Activated CD4-positive, alpha-beta T cell treated with anti-CD3 and anti-CD28 coated beads, Interleukin-2, amount 10 ng/mL, durations not matched to agents 24 days and 14 days (primary cell): Measurements from ENCODE around the gene C10orf71. TPM values are rescaled to one million over a fixed set of nuclear protein-coding genes. Genes with fewer than 3 reads are reported as not detected.

Experiments used
- DNase-seq: peaks from one replicate; pipeline ENCODE4 v3.0.0; 2022
- H3K27ac Mint-ChIP-seq: one replicate; pipeline ENCODE4 v1.8.0; 2022; ENCODE audit warnings: mild to moderate bottlenecking, mixed read lengths
- H3K27me3 Mint-ChIP-seq: one replicate; pipeline ENCODE4 v1.8.0; 2022; ENCODE audit warnings: mixed read lengths
- H3K36me3 Mint-ChIP-seq: one replicate; pipeline ENCODE4 v1.8.0; 2022; ENCODE audit warnings: low read depth, mild to moderate bottlenecking, mixed read lengths
- H3K4me1 Mint-ChIP-seq: one replicate; pipeline ENCODE4 v1.8.0; 2021; ENCODE audit warnings: mixed read lengths
- H3K4me3 Mint-ChIP-seq: one replicate; pipeline ENCODE4 v1.8.0; 2022; ENCODE audit warnings: mild to moderate bottlenecking, moderate library complexity, mixed read lengths
- H3K9me3 Mint-ChIP-seq: one replicate; pipeline ENCODE4 v1.8.0; 2021; ENCODE audit warnings: mixed read lengths
- intact Hi-C: fragments of 100-400 bp; cut with micrococcal nuclease; formaldehyde crosslinking; loops from one replicate; pipeline ENCODE4 v1.15.1; 2023
- total RNA-seq: library from RNA; stranded (reverse); gene quantifications from 2 replicates; pipeline ENCODE4 v1.2.3, GENCODE V29; 2022

C10orf71 gene
- total RNA-seq, 1 donor from 2014 or later = not detected

DNA sequence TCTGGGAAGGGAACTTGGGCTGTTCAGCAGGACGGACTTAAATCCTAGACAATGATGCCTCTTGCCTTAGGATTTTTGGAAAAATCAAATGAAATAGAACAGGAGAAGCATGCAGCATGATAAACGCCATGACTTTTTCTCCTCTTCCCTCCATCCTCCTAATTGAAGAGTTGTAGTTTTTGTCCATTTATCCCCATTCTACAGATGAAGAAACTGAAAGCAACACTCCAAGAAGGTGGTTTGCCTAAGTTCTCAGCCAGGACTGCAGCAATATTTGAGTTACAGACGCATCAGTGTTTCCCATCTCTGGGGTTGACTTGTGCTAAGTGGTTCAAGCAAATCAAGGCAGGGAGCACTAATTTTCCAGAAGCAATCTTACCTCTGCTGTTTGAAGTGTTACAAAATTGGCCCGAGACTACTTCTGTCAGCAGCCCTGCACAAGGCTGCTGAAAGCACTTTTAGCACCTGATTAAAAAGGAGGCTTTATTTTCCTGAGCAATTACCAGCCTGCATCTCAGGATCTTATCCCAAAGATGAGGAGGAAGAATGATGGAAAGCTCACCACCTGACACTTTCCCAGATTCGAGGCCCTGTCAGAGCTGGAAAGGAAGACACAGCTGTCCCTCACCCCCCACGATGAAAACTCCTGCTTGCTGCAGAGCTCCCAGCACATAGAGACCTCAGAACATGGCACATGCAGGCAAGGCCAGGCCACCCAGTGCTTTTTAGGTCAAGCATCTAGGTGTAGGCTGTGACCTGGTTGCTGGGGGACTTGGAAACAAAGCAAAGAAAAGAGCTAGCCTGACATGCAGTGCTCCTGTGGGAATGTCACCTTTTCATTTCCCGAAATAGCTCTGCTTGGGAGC is 19.7 kb upstream of the C10orf71 start:
- H3K9me3 Mint-ChIP-seq = no peaks in the 10 kb centered on the region
- H3K27me3 Mint-ChIP-seq = no peaks in the 10 kb centered on the region
- H3K36me3 Mint-ChIP-seq = no peaks in the 10 kb centered on the region
- no peak overlapping the region for H3K4me3 Mint-ChIP-seq
- H3K27ac Mint-ChIP-seq = no peak overlapping the region
- no peaks in the 10 kb centered on the region for H3K4me1 Mint-ChIP-seq
- intact Hi-C loops = no loop called here
- DNase-seq = no peak

DNA sequence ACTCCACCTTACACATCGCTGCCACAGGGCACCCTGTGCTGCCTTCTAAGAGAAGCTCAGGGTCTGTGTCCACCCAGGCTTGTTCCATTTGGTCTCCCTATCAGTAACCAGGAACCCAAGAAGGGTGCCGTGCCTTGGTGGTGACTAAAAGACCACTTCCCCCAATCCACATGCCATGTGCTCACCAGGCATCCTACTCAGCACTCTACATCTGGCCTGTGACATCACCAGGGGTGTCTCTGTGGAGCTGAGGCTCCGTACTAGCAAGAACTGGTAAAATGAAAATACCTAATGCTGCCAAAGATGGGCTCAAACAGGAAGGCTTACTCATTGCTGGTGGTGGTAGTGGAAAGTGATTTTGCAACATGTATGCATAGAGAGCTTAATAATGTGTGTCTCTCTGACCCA is 19.0 kb upstream of the C10orf71 start:
- intact Hi-C loops = no loop called here
- Mint-ChIP-seq H3K4me3 (no peak overlapping the region), H3K4me1 (no peaks in the 10 kb centered on the region), H3K27me3 (no peaks in the 10 kb centered on the region), H3K9me3 (no peaks in the 10 kb centered on the region), H3K36me3 (no peaks in the 10 kb centered on the region), H3K27ac (no peak overlapping the region)
- DNase-seq = no peak

DNA sequence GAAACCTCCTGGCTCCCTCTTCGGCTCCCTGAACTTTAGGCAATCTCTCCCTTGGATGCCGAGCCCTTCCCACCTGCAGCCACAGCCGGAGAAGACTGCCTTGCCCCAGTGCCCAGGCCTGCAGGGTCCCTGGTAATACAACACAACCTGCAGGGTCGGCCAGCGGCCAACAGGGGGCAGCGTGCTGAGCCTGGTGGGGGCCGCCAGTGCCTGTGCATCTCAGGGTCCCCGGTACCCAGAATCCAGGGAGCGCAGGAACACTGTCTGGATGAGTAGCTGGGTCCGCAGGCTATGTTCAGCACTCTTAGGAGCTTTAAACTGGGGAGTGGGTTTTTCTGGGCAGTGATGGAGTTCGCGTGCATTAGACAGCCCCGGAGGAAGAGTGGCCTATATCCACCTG is 17.5 kb upstream of the C10orf71 start:
- no peak for DNase-seq

GRCh38 chr10:49282306-49282705 is 16.7 kb upstream of the C10orf71 start:
- Mint-ChIP-seq H3K4me1 (peaks cover 4% of the 10 kb centered on the region), H3K9me3 (no peaks in the 10 kb centered on the region), H3K4me3 (no peak overlapping the region), H3K36me3 (no peaks in the 10 kb centered on the region), H3K27ac (no peak overlapping the region), H3K27me3 (no peaks in the 10 kb centered on the region)
- no peak for DNase-seq
- intact Hi-C loops = no loop called here

More for the DNA sequence above, 17.5 kb upstream of the C10orf71 start:
- no peak overlapping the region for H3K4me3 Mint-ChIP-seq
- no peaks in the 10 kb centered on the region for H3K36me3 Mint-ChIP-seq
- H3K4me1 Mint-ChIP-seq = peaks cover 4% of the 10 kb centered on the region
- no peaks in the 10 kb centered on the region for H3K27me3 Mint-ChIP-seq
- H3K27ac Mint-ChIP-seq = no peak overlapping the region
- H3K9me3 Mint-ChIP-seq = no peaks in the 10 kb centered on the region
- intact Hi-C loops = no loop called here

DNA sequence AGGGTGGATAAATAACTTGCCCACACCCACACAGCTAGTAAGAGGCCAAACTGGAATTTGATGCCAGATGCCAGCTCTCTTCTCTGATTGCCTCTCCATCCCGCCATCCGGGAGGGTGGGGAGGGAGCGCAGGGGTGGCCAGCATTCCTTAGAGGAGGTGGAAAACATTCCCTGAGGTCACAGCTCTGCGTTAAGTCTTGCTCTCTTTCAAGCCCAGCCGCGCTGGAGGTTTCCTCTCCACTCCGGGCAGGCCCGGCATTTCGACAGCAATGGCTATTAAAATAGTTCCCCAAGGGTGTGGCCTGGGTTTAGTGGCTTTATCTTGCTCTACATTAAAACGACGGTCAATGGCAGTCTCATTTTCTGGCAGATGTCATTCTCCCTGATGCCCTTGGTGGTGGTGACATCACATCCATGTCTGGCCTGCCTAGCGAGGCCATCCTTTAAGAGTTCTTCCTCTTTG is 16.1 kb upstream of the C10orf71 start:
- no peaks in the 10 kb centered on the region for H3K36me3 Mint-ChIP-seq
- no peaks in the 10 kb centered on the region for H3K9me3 Mint-ChIP-seq
- H3K27ac Mint-ChIP-seq = no peak overlapping the region
- no peak for DNase-seq
- no peak overlapping the region for H3K4me3 Mint-ChIP-seq
- H3K27me3 Mint-ChIP-seq = no peaks in the 10 kb centered on the region
- intact Hi-C loops = no loop called here
- H3K4me1 Mint-ChIP-seq = peaks cover 4% of the 10 kb centered on the region

DNA sequence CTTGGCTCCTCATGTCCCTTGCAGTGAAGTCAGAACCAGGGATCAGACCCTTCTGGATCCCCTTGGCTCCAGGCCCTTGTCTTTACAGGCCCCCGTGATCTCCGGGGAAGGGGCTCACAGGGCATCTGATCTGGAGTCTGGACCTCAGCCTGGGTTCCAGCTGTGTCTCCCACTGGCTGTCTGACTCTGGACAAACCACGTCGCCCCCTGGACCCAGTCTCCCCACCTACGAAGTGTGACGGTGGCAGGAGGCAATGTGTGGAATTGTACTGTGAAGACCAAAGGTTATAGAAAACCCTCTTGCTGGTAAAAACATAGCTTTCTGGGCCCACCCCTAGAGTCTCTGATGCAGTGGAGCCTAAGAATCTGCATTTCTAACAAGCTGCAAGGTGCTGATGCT is 15.5 kb upstream of the C10orf71 start:
- intact Hi-C loops = no loop called here
- Mint-ChIP-seq H3K27ac (no peak overlapping the region), H3K4me1 (peaks cover 4% of the 10 kb centered on the region), H3K4me3 (no peak overlapping the region), H3K27me3 (no peaks in the 10 kb centered on the region), H3K36me3 (no peaks in the 10 kb centered on the region), H3K9me3 (no peaks in the 10 kb centered on the region)
- no peak for DNase-seq

GRCh38 chr10:49284356-49284755 is 14.6 kb upstream of the C10orf71 start:
- no peak overlapping the region for H3K27ac Mint-ChIP-seq
- H3K4me3 Mint-ChIP-seq = no peak overlapping the region
- no peak for DNase-seq
- no peaks in the 10 kb centered on the region for H3K27me3 Mint-ChIP-seq
- intact Hi-C loops = no loop called here
- H3K9me3 Mint-ChIP-seq = no peaks in the 10 kb centered on the region
- H3K36me3 Mint-ChIP-seq = no peaks in the 10 kb centered on the region
- H3K4me1 Mint-ChIP-seq = peaks cover 4% of the 10 kb centered on the region

DNA sequence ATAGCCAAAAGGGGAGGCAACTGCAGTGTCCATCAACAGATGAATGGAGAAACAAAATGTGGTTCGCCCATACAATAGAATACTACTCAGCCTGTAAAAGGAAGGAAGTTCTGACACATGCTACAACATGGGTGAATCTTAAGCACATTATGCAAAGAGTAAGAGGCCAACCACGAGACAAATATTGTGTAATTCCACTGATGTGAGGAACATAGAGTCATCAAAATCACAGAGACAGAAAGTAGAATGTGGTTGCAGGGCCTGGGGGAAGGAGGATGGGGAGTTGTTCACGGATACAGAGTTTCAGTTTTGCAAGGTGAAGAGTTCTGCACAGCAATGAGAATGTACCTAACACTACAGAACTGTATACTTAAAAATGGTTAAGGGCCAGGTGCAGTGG is 13.7 kb upstream of the C10orf71 start:
- intact Hi-C loops = no loop called here
- Mint-ChIP-seq H3K4me1 (peaks cover 4% of the 10 kb centered on the region), H3K9me3 (no peaks in the 10 kb centered on the region), H3K27ac (no peak overlapping the region), H3K4me3 (no peak overlapping the region), H3K36me3 (no peaks in the 10 kb centered on the region), H3K27me3 (no peaks in the 10 kb centered on the region)
- DNase-seq = no peak

GRCh38 chr10:49286686-49287085 is 12.3 kb upstream of the C10orf71 start:
- Mint-ChIP-seq H3K27me3 (peaks cover under 1% of the 10 kb centered on the region), H3K4me1 (peaks cover 4% of the 10 kb centered on the region), H3K4me3 (no peak overlapping the region), H3K9me3 (no peaks in the 10 kb centered on the region), H3K27ac (no peak overlapping the region), H3K36me3 (no peaks in the 10 kb centered on the region)
- no peak for DNase-seq
- intact Hi-C loops = no loop called here

- Mint-ChIP-seq H3K4me3 (no peak overlapping the region), H3K9me3 (no peaks in the 10 kb centered on the region), H3K36me3 (no peaks in the 10 kb centered on the region), H3K27ac (no peak overlapping the region), H3K4me1 (peaks cover 4% of the 10 kb centered on the region), H3K27me3 (peaks cover 4% of the 10 kb centered on the region)
- no peak for DNase-seq
- intact Hi-C loops = no loop called here
These were observed 11.2 kb upstream of the C10orf71 start for GRCh38 chr10:49287689-49288340.

- peaks cover 4% of the 10 kb centered on the region for H3K27me3 Mint-ChIP-seq
- intact Hi-C loops = no loop called here
- H3K4me1 Mint-ChIP-seq = peaks cover 4% of the 10 kb centered on the region
- H3K27ac Mint-ChIP-seq = no peak overlapping the region
- H3K4me3 Mint-ChIP-seq = no peak overlapping the region
- no peak for DNase-seq
- H3K9me3 Mint-ChIP-seq = no peaks in the 10 kb centered on the region
- H3K36me3 Mint-ChIP-seq = no peaks in the 10 kb centered on the region
These were observed 10.5 kb upstream of the C10orf71 start for GRCh38 chr10:49288341-49289065.

DNA sequence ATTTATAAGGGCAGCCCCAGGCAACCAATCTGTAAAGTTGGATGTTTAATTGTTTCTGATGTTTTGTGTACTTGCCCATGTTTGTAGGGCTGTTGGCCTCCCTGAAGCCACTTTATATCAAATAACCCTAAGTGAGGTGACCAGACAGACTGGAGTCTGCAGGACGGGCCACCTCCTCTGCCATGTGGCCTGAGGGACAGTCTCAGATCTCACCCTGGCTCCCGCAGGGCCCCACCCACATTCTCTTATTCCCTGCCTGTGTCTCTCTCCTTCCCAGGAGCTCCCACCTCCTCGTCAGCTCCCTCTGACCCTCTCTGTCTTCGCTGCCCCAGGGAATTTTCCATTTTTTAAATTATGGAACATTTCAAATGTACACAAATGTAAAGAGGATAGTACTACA is 9.5 kb upstream of the C10orf71 start:
- H3K27me3 Mint-ChIP-seq = peaks cover 4% of the 10 kb centered on the region
- H3K4me1 Mint-ChIP-seq = peaks cover 4% of the 10 kb centered on the region
- no peak overlapping the region for H3K4me3 Mint-ChIP-seq
- H3K36me3 Mint-ChIP-seq = no peaks in the 10 kb centered on the region
- H3K9me3 Mint-ChIP-seq = no peaks in the 10 kb centered on the region
- intact Hi-C loops = no loop called here
- DNase-seq = no peak
- H3K27ac Mint-ChIP-seq = no peak overlapping the region

DNA sequence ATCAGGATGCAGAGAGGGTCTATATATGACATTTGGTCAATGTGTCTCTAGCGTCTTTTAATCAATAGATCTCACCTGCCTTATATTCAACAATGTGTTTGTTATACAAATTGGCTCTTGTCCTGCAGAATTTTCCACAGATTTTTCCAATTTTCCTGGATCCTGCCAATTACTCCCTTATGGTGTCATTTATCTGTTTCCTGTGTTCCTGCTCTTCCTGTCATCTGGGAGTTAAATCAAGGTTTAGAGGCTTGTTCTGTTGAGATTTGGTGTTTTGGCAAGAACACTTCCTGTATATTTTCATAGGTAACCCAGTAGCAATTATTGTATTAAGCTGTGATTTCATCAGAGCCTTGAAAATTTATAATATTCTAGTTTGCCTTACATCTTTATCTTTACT is 8.8 kb upstream of the C10orf71 start:
- no peak for DNase-seq
- Mint-ChIP-seq H3K27ac (no peak overlapping the region), H3K4me3 (no peak overlapping the region), H3K4me1 (peaks cover 3% of the 10 kb centered on the region), H3K27me3 (peaks cover 4% of the 10 kb centered on the region), H3K36me3 (no peaks in the 10 kb centered on the region), H3K9me3 (no peaks in the 10 kb centered on the region)
- intact Hi-C loops = no loop called here

DNA sequence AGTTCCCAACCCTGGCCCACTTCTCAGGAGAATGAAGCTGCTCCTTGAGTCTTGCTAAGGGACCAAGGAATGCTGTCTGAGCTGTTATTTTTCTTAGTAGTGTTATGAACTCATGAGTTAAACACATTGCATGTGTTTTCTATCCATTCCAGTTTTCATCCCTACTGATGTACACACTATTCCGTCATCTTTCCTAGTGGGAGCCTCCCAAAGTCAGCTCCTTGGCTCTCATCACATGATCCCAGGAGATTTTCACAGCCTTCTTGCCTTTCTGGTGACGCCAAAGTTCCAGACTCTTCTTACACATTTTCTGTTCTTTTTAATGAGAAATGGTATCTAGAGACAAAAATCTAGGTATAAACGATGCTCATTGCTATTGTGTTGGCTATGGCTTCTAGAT is 8.4 kb upstream of the C10orf71 start:
- Mint-ChIP-seq H3K9me3 (no peaks in the 10 kb centered on the region), H3K4me1 (no peaks in the 10 kb centered on the region), H3K27ac (no peak overlapping the region), H3K36me3 (no peaks in the 10 kb centered on the region), H3K4me3 (no peak overlapping the region), H3K27me3 (peaks cover 4% of the 10 kb centered on the region)
- DNase-seq = no peak
- intact Hi-C loops = no loop called here
